Measurements from ENCODE around the gene ANKRD28. TPM values are rescaled to one million over a fixed set of nuclear protein-coding genes. Genes with fewer than 3 reads are reported as not detected.

ANKRD28 gene
- total RNA-seq, 1 experiment from 2014 or later = 53.0 TPM

- Histone ChIP-seq H3K79me2 (ENCODE audit: low read length) (no peaks in the 10 kb centered on the region), H3K4me3 (ENCODE audit: low read length) (no peak overlapping the region), H3K4me1 (ENCODE audit: insufficient read depth, low read length) (no peaks in the 10 kb centered on the region), H3K27ac (ENCODE audit: low read length) (no peak overlapping the region), H3K9me3 (ENCODE audit: low read length) (no peaks in the 10 kb centered on the region), H3K4me2 (ENCODE audit: low read length) (no peak overlapping the region), H3K9me2 (replicated peaks; ENCODE audit: low read length) (no peaks in the 10 kb centered on the region), H3K27me3 (ENCODE audit: low read length) (no peaks in the 10 kb centered on the region), H3F3A (ENCODE audit: low read length, unreplicated experiment) (peaks cover 3% of the 10 kb centered on the region), H3K9ac (ENCODE audit: low read length) (no peak overlapping the region), H4K20me1 (ENCODE audit: low read length) (no peaks in the 10 kb centered on the region), H2AFZ (ENCODE audit: low read length) (no peak overlapping the region), H3K36me3 (ENCODE audit: low read depth, low read length) (peaks cover 16% of the 10 kb centered on the region)
- DNase-seq (no peak), ATAC-seq (no peak)
- BruUV-seq (replicated peaks) = no TSS peak
- CTCF ChIA-PET = no interaction called here
- POLR2A ChIA-PET (ENCODE audit: unreplicated experiment) = no interaction called here
- intact Hi-C loops (cut with micrococcal nuclease) = no loop called here
- TF ChIP-seq EZH2 (IDR thresholded peaks at IDR 0.05; ENCODE audit: low read length, unreplicated experiment) = no peak
- TF ChIP-seq CTCF (conservative IDR thresholded peaks at IDR 0.05; ENCODE audit: low read depth, low read length) = no peak
- no peak for TF ChIP-seq EZH2phosphoT487 (IDR thresholded peaks at IDR 0.05; ENCODE audit: borderline replicate concordance, low read length)
Measured at GRCh38 chr3:15716178-15716577, 81.6 kb downstream of the ANKRD28 start.

GRCh38 chr3:15714448-15714847 is 83.3 kb downstream of the ANKRD28 start:
- ATAC-seq = no peak
- CTCF ChIA-PET = no interaction called here
- no peaks in the 10 kb centered on the region for H3K27me3 ChIP-seq (ENCODE audit: low read length)

More at GRCh38 chr3:15714448-15714847, 83.3 kb downstream of the ANKRD28 start:
- Histone ChIP-seq H2AFZ (ENCODE audit: low read length) (no peak overlapping the region), H3K27ac (ENCODE audit: low read length) (no peak overlapping the region), H3K4me3 (ENCODE audit: low read length) (no peak overlapping the region), H3F3A (ENCODE audit: low read length, unreplicated experiment) (peaks cover 3% of the 10 kb centered on the region), H3K4me2 (ENCODE audit: low read length) (no peak overlapping the region), H4K20me1 (ENCODE audit: low read length) (no peaks in the 10 kb centered on the region), H3K4me1 (ENCODE audit: insufficient read depth, low read length) (no peaks in the 10 kb centered on the region), H3K9me2 (replicated peaks; ENCODE audit: low read length) (no peaks in the 10 kb centered on the region), H3K36me3 (ENCODE audit: low read depth, low read length) (peaks cover 14% of the 10 kb centered on the region; the same call in 1 of the 2 replicates), H3K9me3 (ENCODE audit: low read length) (no peaks in the 10 kb centered on the region), H3K79me2 (ENCODE audit: low read length) (no peaks in the 10 kb centered on the region), H3K9ac (ENCODE audit: low read length) (no peak overlapping the region)
- DNase-seq = no peak
- no TSS peak for BruUV-seq (replicated peaks)
- no peak for TF ChIP-seq EZH2phosphoT487 (IDR thresholded peaks at IDR 0.05; ENCODE audit: borderline replicate concordance, low read length)
- no peak for TF ChIP-seq CTCF (conservative IDR thresholded peaks at IDR 0.05; ENCODE audit: low read depth, low read length)
- TF ChIP-seq EZH2 (IDR thresholded peaks at IDR 0.05; ENCODE audit: low read length, unreplicated experiment) = no peak
- intact Hi-C loops (cut with micrococcal nuclease) = no loop called here
- POLR2A ChIA-PET (ENCODE audit: unreplicated experiment) = no interaction called here

Data from PC-3 (cell line).